Hepatocyte (in vitro differentiated cells): ENCODE results near the gene ZNF469.

ENCODE experiments used
- EZH2 ChIP-seq: fragments of 200-600 bp; sonication (generic); IDR thresholded peaks from 2 replicates; pipeline ENCODE4 v1.6.1; 2016; ENCODE audit warnings: antibody characterized with exemption, mild to moderate bottlenecking, borderline replicate concordance
- EZH2phosphoT487 ChIP-seq: fragments of 200-600 bp; sonication (generic); IDR thresholded peaks from one replicate; pipeline ENCODE4 v1.6.1; 2018; ENCODE audit warnings: antibody characterized with exemption, mild to moderate bottlenecking, low read depth, moderate library complexity; ENCODE audit not compliant: unreplicated experiment, severe bottlenecking
- TF ChIP-seq, protein P1 (sequence below): fragments of 200-600 bp; sonication (generic); IDR thresholded peaks from 2 replicates; pipeline ENCODE4 v1.5.1; 2016; ENCODE audit warnings: antibody characterized with exemption, mild to moderate bottlenecking; ENCODE audit not compliant: poor library complexity

DNA sequence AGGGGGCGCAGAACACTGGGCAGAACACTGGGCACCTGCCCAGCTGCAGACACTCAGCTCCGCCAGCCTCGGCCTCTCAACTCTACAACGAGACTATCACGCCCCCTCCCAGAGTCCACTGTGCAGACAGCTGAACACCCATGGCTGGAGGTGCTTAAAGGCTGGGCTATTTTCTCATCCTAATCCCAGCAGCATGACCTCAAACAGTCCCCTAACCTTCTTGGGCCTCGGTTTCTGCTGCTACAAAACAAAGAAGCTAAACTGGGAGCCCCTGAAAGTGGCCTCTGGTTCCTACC, 27.7 kb upstream of the ZNF469 start:
- TF ChIP-seq, protein P1, sequence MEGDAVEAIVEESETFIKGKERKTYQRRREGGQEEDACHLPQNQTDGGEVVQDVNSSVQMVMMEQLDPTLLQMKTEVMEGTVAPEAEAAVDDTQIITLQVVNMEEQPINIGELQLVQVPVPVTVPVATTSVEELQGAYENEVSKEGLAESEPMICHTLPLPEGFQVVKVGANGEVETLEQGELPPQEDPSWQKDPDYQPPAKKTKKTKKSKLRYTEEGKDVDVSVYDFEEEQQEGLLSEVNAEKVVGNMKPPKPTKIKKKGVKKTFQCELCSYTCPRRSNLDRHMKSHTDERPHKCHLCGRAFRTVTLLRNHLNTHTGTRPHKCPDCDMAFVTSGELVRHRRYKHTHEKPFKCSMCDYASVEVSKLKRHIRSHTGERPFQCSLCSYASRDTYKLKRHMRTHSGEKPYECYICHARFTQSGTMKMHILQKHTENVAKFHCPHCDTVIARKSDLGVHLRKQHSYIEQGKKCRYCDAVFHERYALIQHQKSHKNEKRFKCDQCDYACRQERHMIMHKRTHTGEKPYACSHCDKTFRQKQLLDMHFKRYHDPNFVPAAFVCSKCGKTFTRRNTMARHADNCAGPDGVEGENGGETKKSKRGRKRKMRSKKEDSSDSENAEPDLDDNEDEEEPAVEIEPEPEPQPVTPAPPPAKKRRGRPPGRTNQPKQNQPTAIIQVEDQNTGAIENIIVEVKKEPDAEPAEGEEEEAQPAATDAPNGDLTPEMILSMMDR, result no peak
- TF ChIP-seq EZH2 (no peak), EZH2phosphoT487 (no peak)
